ENCODE measurements around the gene WASHC3.
"Not testable (repeated sequence)": the region's sequence is repeated elsewhere in the genome, so short reads cannot be mapped to it uniquely, and the experiment has no call there.

Gene WASHC3

DNA sequence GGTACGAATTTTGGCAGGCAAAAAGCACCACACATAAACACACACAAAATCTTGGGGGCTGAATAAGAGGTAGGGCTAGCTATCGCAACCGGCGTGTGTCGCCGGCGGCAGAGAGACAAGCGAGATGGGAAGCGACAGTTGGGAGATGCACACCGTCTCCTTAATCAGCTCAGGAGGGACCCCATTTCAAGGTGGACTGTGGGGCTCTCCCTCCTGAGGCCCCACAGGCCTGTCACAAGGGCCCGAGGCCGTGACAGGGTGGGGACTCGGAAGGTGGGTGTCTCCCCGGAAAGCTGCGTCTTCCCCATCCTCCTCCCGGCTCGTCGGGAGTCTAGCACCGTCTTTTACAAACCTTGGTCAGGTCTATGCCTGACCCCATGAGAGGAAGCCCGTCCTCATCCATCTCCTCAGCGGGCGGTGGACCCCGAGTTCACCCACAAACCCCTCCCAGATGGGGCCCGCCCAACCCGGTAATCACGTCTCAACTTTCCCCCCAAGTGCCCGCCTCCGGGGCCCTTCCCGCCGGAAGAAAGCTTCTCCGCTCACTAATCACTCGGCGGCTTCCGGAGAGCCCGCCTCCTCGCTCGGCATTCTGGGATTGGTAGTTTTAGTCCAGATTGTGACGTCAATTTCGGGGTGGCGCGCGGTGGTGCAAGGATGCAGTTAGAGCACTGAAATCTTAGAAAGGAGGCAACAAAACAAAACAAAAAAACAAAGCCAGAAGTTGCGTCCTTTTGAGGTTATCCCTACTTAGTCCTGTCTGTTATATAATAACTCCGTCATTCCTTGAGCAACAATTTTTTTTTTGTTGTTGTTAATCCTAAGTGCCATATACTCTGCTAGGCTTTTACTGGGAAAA is at the start of gene WASHC3:
Gene WASHC3, minus strand, starts transcription at position 432 of the 859 bp plus-strand sequence. Its CDS starts 29 bp downstream, at position 403.
- DNase-seq (ENCODE audit: low read depth in 2 of 2): peak; percentile 80 to 85

DNA sequence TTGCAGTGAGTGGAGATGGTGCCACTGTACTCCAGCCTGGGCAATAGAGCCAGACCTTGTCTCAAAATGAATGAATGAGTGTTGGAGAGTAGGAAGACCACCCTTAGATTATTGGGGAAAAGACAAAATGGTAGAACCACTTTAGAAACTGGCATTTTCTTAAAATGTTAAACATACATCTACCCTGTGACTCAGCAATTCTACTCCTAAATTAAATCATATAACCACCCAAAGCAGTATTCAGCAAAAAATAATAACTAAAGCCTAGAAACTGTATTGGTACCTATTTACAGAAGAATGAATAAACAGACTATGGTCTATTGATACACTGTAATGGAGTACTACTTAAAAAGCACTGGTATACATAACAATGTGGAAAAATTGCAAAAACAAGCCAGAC is 49.0 kb upstream of the WASHC3 start:
- no peak for DNase-seq (ENCODE audit: low read depth in 2 of 2)

DNA sequence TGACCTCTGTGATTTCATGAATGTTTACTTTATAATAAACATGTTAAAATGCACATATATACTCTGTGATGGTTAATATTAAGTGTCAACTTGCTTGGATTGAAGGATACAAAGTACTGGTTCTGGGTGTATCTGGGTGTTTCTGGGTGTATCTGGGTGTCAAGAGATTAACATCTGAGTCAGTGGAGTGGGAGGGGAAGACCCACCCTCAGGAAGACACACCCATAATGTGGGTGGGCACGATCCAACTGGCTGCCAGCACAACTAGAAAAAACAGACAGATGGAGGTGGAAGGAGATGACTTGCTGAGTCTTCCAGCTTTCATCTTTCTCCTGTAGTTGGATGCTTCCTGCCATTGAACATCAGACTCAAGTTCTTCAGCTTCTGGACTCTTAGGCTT is 46.2 kb upstream of the WASHC3 start:
- no peak for DNase-seq (ENCODE audit: low read depth in 2 of 2)

DNA sequence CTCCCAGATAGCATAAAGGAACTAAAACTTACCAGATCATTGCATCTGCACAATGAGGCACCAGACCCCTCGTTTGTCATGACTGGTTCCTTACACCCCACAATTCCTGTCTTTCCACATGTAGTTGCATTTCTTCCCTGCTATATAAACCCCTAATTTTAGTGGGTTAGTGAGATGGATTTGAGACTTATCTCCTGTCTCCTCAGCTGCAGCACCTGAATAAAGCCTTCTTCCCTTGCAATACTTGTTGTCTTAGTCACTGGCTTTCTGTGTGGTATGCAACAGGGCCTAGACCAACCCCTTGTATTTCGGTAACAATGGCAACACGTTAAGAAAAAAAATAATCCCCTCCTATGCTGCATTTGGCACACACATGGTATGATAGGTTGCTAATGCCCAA is 45.1 kb upstream of the WASHC3 start:
- DNase-seq (ENCODE audit: low read depth in 2 of 2): no peak

GRCh38 chr12:102096855-102097254 is 35.1 kb upstream of the WASHC3 start:
- no peak for DNase-seq (ENCODE audit: low read depth in 2 of 2)

DNA sequence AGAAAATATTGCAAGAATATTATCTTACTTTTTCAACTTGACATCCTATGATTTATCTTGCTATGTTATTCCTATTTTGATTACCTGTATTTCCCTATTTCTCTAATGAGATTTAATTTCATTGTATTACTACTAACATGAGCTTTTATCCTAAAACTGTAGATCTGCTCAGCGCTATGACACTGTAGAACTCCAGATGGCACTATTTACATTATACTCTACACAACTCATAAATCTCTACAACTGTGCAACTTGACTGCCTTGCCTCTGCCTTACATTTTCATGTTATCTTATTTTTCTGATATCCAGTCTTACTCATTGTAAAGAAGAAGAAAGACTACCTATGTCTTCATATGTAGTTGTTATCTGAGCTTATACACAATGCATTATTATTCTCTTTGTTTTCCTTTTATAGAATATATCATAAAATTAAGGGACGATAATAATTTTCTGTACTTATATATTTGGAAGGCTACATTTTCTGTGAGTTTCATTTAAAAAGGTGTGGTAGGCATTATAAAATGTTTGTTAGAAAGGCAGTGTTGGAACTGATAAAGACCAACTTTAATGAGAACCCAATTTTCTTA is 34.0 kb upstream of the WASHC3 start:
- DNase-seq (ENCODE audit: low read depth in 2 of 2): no peak

- no peak for DNase-seq (ENCODE audit: low read depth in 2 of 2)
Measured at GRCh38 chr12:102093319-102093718, 31.5 kb upstream of the WASHC3 start.

- not testable (repeated sequence) for DNase-seq (ENCODE audit: low read depth in 2 of 2)
Measured at GRCh38 chr12:102089228-102089835, 27.5 kb upstream of the WASHC3 start.

- DNase-seq (ENCODE audit: low read depth in 2 of 2): no peak
Measured at GRCh38 chr12:102080842-102081241, 19.1 kb upstream of the WASHC3 start.

- not testable (repeated sequence) for DNase-seq (ENCODE audit: low read depth in 2 of 2)
Measured at GRCh38 chr12:102072092-102072491, 10.3 kb upstream of the WASHC3 start.

DNA sequence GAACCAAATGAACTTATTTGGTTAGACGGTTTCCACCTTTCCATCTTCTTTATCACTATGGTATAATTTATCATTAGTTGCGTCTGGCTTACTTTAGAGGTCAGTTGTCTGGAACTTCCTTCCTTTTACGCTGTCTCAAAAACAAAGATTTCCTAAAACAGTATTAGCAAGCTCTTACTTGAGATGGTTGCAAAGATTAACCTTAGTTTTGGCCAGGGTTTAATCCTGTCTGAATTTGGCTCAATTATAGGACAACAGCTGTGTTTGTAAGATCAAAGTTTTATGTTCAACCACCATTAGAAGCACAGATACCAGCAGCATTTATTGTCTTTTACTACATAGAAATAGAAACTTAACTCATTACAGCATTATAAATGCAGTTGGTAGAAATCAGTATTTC is 7.9 kb upstream of the WASHC3 start:
- DNase-seq (ENCODE audit: low read depth in 2 of 2): no peak

DNA sequence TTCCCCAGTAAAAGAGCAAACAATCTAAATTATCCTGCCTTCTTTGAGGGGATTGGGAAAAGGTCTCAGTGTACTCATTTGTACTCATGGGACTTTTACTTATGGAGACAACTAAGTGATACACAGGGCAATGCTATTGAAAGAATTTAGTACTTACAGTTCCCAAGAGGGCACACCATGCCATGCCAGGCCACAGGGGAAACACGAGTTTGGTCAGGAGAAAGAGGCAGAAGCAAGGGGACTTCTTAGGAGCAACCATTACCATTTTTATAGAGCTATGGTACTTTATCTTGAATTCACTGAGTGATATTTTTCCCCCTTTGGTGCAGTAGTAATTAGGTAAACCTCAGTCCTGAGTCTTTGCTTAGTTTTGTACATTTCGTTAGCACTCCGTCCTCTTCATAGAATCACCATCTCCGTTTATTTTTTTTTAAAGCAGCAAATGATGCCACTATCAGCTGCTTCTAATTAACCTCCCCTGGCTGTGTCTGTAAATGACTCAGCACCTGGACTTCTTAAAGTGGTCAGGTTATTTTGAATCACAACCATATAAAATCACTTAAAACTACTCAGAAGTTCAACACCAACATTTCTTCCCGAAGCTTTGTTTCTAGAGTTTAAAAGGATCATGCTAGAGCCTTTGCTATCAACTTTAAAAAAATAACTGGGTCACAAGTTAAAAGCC is 5.9 kb upstream of the WASHC3 start:
- no peak for DNase-seq (ENCODE audit: low read depth in 2 of 2)

GRCh38 chr12:102064476-102064875 is 2.7 kb upstream of the WASHC3 start:
- no peak for DNase-seq (ENCODE audit: low read depth in 2 of 2)

GRCh38 chr12:102063069-102063468 is 1.3 kb upstream of the WASHC3 start:
- DNase-seq (ENCODE audit: low read depth in 2 of 2): no peak

- DNase-seq (ENCODE audit: low read depth in 2 of 2): no peak
Measured at GRCh38 chr12:102062419-102062806, 622 bp upstream of the WASHC3 start.

DNA sequence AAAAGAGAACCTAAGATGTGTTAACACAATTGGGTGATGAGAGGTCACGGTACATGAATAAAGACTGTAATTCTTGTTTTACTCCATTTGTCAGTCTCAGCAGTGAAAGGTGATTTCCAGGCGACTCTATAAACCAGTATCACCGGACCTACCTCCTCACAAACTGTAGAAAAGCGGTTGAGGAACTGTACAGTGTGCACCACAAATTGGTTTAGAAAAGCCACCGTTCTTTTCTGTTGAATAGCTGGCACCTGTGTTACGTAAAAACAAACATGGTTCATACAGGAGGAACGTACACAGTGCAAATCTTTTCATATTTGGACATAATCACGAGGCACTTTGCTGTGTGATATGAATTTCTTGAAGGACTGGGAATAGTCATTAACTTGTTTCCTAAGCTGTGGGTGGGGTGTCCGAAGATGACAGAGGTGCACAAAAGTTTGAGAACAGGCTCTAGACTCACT is 663 bp downstream of the WASHC3 start:
- DNase-seq (ENCODE audit: low read depth in 2 of 2): no peak

DNA sequence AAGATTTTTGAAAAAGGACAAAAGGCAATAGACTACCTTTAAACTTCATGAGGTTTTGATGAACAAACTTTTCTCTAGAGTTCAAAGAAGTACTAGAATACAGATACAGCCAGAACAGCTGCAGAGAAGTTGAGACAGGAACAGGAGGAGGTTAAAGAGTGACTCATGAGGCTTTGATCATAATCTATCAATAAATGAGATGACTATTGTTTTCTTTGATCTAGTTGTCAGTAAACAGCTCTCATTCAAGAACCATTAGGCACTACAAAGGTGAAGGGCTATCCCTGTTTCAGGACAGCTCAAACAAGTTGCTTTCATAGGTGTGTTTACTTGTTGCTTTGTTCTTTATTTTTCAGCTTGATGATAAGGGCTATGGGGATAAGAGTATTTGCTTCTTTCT is 2.4 kb downstream of the WASHC3 start:
- DNase-seq (ENCODE audit: low read depth in 2 of 2): no peak

DNA sequence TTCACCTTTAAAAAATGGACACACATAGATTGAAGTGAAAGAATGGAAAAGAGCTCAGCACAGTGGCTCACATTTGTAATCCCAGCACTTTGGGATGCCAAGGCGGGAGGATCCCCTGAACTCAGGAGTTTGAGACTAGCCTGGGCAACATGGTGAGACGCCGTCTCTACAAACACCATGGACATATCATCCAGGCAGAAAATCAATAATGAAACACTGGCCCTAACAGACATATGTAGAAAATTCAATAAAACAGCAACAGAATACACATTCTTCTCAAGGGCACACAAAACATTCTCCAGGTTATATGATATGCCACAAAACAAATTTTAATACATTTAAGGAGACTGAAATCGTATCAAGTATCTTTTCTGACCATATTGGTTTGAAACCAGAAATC is 7.4 kb downstream of the WASHC3 start:
- DNase-seq (ENCODE audit: low read depth in 2 of 2): no peak

DNA sequence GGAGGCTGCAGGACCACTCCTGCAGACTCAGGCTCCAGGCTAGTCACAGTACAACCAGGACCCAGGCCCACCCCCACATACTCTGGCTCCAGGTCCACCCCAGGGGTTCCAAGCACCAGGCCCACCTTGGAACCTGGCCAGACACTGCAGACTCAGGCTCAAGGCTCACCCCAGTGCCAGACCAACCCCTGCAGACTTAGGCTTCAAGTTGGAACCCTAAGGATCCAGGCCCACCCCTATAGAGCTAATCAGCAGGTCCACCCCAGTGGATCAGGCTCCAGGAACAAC is 8.8 kb downstream of the WASHC3 start:
- no peak for DNase-seq (ENCODE audit: low read depth in 2 of 2)

DNA sequence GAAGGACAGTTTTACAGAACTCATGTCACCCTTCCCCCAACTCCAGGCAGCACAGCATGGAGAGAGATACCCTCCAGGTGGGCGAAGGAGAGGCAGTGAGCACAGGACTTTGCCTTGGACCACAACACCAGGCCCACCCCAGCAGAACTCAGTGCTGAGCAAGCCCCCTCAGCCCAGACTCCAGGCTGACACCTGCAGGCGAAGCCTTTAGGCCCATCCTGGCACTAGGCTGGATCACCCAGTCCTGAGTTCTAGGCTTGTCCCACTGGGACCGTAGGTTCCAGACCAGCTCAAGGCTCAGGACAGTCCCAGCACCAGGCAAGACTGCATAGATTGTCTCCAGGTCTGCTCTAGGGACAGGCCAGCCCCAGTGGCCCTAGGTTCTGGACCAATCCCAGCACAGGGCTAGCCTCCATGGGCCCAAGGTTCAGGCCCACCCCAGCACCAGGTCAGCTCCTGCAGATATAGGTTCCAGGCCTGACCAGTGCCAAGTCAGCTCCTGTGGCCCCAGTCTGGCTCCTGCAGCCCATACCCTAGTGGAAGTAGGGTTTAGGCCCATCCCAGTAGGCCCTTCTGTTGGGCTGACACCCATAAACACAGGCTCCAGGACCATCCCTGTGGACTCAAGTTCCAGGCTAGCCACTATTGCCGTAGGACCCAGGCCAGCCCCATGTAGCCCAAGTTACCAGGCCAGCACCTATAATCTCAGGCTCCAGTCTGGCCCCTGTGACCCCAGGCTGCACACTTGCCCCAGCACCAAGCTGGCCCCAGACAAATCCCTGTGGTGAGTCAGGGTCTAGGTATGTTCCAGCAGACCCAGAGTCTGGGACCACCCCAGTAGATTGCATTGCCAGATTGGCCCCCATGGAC is 9.4 kb downstream of the WASHC3 start:
- no peak for DNase-seq (ENCODE audit: low read depth in 2 of 2)

GRCh38 chr12:102051431-102051965 is 10.3 kb downstream of the WASHC3 start:
- no peak for DNase-seq (ENCODE audit: low read depth in 2 of 2)
